ENCODE results near the gene DCTN4. TPM values are rescaled to one million over a fixed set of nuclear protein-coding genes. Genes with fewer than 3 reads are reported as not detected.

DCTN4 gene
- total RNA-seq, 1 donor from 2014 or later: 68.5 TPM

GRCh38 chr5:150661821-150662596 is 96.8 kb downstream of the DCTN4 start:
- intact Hi-C loops (cut with DNase I): no loop called here

DNA sequence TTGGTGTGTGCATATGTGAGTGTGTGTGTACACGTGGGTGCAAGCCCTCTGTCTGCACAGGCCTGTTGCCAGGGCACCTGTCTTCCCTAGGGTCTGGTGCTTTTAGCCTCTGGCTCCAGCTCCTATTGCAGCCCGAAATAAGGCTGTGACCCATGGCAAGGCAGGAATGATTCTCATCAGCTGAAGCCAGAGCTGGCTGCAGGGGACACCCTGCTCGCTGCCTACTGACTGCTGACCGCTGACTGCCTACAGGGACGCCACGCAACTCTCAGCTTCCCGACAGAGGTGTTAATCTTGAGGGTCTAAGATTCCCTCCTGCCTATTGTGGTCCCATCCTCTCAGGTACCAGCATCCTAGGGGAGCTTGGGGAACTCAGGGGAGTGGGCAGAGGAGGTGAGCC is 97.7 kb downstream of the DCTN4 start, which contains the start of gene MYOZ3:
TSS of gene MYOZ3 (plus strand) at position 166 of the 400 bp plus-strand sequence. CDS start 1,691 bp downstream, outside the sequence.
- no peaks in the 10 kb centered on the region for H3K9me3 ChIP-seq
- DNase-seq (no peak), ATAC-seq (no peak)
- intact Hi-C loops (cut with DNase I): no loop called here
- no peak within 1 kb of the TSS for H3K27ac ChIP-seq
- TF ChIP-seq CTCF (IDR thresholded peaks at IDR 0.05): no peak
- H3K36me3 ChIP-seq: no peaks in the 10 kb centered on the region
- peaks cover 16% of the 10 kb centered on the region for H3K4me1 ChIP-seq
- no peak within 1 kb of the TSS for H3K4me3 ChIP-seq
- H3K27me3 ChIP-seq: no peaks in the 10 kb centered on the region

More at GRCh38 chr5:150661821-150662596, 96.8 kb downstream of the DCTN4 start:
- H3K4me3 ChIP-seq: no peak overlapping the region
- ATAC-seq: no peak
- H3K9me3 ChIP-seq: no peaks in the 10 kb centered on the region
- H3K27me3 ChIP-seq: no peaks in the 10 kb centered on the region
- no peak overlapping the region for H3K27ac ChIP-seq
- no peaks in the 10 kb centered on the region for H3K36me3 ChIP-seq
- DNase-seq: no peak
- no peak for TF ChIP-seq CTCF (IDR thresholded peaks at IDR 0.05)
- peaks cover 10% of the 10 kb centered on the region for H3K4me1 ChIP-seq

DNA sequence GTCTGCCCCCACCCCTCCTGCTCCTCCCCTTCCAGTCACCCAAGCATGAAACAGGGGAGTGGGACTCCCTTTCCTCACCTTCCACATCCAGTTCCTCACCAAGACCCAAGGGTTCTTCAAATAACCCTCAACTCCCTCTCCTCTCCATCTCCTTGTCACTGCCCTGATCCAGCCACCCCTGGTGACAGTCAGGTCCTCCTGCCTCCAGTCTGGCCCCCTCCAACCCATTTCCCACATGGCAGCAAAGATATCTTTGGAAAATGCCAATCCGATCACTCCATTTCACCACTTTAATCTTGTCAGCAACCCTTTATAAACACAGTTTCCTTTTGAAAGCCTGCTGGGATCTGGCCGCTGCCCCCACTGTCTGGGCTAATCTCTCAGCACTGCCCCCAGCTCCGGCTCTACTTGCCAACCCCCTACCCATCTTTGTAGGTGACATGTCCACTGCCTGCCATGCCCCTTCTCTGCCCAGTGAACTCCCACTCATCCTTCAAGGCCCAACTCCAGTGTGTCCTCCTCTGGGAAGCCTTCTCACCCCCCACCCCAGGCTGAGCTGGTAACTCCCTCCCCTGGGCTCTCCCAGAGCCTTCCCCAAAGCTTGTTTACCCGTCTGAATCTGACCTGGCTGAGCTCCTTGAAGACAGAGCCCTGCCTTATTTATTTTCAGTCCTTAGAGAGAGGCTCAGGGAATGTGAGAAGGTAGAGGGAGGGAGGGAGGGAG is 98.5 kb downstream of the DCTN4 start:
- peaks cover 18% of the 10 kb centered on the region for H3K4me1 ChIP-seq
- DNase-seq (no peak), ATAC-seq (peak; percentile 40)
- no peaks in the 10 kb centered on the region for H3K27me3 ChIP-seq
- no peak overlapping the region for H3K27ac ChIP-seq
- intact Hi-C loops (cut with DNase I): no loop called here
- no peak overlapping the region for H3K4me3 ChIP-seq
- no peak for TF ChIP-seq CTCF (IDR thresholded peaks at IDR 0.05)
- H3K36me3 ChIP-seq: no peaks in the 10 kb centered on the region
- no peaks in the 10 kb centered on the region for H3K9me3 ChIP-seq

DNA sequence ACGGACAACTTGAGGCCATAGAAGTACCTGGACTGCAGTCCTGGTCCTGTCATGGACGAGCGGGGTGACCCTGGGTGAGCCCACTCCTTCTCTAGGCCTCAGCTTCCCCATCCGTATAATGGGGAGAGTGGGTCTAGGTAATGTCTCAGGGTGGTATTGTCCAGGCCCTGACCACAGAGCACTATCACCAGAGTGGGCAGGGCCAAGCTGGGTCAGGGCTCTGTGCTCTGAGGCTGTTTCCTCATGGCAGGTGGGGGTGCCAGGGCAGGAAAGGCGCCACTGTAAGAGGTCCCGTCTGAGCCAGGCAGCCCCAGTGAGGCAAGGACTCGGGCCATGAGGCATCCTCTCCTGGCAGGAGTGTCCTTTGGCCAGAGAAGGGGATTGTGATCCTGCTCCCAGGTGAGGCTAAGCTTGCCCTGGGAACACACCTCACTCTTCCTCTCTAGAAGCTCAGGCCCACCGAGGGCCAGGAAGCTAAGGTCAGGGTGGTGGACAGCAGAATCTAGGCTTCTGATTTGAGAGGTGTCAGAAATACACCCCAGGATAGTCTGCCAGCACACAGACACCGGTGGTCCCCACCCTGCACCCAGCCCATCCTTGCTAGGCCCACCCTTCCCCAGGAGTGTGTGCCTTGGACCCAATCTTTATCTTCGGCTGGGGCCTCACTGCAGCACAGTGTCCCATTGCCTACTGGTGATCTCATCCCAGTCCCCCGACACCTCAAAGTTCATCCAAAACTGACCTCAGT is 99.3 kb downstream of the DCTN4 start:
- no peak overlapping the region for H3K4me3 ChIP-seq
- no peak for TF ChIP-seq CTCF (IDR thresholded peaks at IDR 0.05)
- ATAC-seq (peak; percentile 0), DNase-seq (no peak)
- intact Hi-C loops (cut with DNase I): loop anchor here (5.0 kb wide), 1 partner anchor 97 kb away; no protein-coding TSS in a partner anchor
- no peaks in the 10 kb centered on the region for H3K36me3 ChIP-seq
- H3K27me3 ChIP-seq: no peaks in the 10 kb centered on the region
- no peaks in the 10 kb centered on the region for H3K9me3 ChIP-seq
- peaks cover 18% of the 10 kb centered on the region for H3K4me1 ChIP-seq
- peak overlapping the region; percentile 9 for H3K27ac ChIP-seq

DNA sequence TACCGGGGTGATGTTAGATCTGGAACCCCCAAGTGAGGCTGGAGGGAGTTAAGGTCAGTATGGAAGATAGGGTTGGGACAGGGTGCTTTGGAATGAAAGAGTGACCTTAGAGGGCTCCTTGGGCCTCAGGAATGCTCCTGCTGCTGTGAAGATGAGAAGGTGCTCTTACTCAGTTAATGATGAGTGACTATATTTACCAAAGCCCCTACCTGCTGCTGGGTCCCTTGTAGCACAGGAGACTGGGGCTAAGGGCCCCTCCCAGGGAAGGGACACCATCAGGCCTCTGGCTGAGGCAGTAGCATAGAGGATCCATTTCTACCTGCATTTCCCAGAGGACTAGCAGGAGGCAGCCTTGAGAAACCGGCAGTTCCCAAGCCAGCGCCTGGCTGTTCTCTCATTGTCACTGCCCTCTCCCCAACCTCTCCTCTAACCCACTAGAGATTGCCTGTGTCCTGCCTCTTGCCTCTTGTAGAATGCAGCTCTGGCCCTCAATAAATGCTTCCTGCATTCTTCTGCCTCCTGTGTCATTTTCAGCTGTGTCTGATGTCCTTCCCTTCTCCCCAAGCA is 100.0 kb downstream of the DCTN4 start:
- peaks cover 18% of the 10 kb centered on the region for H3K4me1 ChIP-seq
- peak; percentile 43 for DNase-seq
- peak overlapping the region; percentile 18 for H3K27ac ChIP-seq
- ATAC-seq: peak; percentile 3
- intact Hi-C loops (cut with DNase I): loop anchor here (5.0 kb wide), 1 partner anchor 96 kb away; no protein-coding TSS in a partner anchor
- H3K36me3 ChIP-seq: no peaks in the 10 kb centered on the region
- TF ChIP-seq CTCF (IDR thresholded peaks at IDR 0.05): no peak
- H3K27me3 ChIP-seq: no peaks in the 10 kb centered on the region
- no peaks in the 10 kb centered on the region for H3K9me3 ChIP-seq
- H3K4me3 ChIP-seq: no peak overlapping the region
